HuH-7 (cell line): Measurements from ENCODE around the gene PLCB1.

Experiments used
- DNase-seq: peaks from one replicate; pipeline ENCODE4 v3.0.0; 2011; ENCODE audit warnings: low spot score

PLCB1 gene

DNA sequence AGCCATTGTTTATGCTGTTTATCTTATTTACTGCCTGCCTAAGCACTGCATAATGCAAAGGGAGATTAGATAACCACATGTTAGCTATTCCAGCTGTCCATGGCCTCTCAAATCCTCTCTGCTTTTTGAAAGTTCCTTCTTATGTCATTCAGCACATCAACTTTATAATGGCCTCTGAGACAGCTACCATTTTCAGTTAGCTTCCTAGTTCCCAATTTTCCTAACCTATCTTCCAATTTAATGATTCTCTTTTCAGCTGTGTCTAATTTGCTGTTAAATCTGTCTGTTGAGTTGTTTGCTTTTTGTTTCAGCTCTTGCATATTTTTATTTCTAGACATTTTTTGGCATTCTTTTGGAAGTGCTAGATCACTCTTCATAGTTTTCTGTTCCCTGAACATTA is 763.4 kb downstream of the PLCB1 start:
- no peak for DNase-seq

DNA sequence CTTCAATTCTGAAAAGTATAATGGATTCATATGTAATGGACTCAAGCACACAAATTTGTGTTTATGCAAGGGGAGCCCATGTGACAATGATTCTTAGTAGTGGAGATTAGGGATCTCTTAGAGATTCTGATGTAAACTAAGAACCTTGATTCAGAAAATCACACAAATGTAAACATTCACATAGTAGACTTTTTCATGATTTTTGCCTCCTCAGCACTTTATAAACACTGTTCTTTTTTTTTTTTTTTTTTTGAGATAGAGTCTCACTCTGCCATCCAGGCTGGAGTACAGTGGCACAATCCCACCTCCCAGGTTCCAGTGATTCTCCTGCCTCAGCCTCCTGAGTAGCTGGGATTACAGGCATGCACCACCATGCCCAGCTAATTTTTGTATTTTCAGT is 766.8 kb downstream of the PLCB1 start:
- DNase-seq = no peak

DNA sequence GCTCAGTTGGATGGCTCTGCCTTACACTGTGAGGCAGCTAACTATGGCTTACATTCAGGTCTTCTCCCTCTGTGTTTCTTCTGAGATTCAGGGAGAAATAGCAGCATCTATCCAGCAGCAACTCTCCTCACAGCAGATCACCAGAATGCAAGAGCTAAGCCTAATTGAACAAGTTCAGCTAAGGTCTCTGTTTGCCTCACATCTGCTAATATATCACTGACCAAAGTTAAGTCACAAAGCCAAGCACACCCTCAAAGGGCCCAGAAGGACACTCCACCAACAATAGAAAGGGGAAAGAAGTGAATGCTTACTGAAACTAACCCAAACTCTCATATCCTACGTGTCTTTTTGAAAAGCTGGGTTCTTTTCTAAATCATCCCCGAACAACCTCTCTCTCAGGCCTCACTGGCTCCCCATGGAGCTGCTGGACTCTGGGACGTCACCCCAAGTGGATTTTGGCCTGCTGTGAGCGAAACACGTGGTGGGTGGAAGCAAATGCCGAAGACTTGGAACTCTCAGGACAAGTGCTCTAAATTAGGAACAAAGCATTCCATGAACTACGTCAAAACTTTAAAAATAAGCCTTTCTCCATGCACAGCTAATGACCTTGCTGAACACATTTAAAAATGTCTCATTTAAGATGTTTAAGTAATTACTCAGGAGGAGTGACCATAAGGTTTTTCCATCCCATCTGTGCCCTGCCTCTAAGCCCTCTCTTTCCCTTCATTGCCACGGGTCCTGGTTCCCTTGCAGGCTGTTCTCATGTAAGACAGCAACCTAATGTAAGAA is 769.4 kb downstream of the PLCB1 start:
- no peak for DNase-seq

DNA sequence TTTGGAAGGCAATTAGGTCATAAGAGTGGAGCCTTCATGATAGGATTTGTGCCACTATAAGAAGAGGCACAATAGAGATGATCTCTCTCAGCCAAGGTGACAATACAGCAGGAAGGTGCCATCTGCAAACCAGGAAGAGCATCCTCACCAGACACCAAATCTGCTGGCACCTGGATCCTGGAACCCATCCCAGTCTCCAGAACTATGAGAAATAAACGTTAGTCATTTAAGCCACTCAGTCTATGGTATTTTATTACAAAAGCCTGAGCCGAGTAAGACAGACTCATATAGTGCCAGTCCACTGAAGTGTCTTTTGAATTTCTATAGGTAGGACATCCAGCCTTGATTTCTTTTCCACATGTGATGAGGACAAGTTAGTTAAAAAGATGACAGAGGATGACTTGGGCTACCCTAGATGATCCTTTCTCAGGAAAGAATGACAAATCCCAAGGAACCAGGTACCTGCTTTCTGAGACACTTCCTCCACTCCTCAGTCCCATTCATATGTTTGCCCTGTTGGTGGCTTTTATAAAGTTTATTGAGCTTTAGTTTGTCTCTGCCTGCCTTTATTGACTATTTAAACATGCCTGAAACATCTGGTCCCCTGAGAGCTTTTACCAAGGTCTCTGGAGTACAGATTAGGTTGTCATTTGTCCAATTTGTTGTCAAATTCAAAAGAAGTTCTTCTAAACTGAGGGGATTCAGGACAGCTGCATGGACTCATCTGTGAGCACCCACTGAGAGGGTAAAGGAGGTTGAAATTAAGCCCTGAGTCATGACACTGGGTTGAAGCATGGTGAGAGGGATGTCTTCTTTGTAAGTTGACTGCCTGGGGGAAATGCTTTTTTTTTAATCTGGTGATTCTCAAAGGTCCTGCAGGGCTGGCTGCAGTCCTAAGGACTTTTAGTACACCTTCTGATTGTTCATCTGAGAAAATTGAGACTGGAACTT is 771.9 kb downstream of the PLCB1 start:
- DNase-seq = no peak

DNA sequence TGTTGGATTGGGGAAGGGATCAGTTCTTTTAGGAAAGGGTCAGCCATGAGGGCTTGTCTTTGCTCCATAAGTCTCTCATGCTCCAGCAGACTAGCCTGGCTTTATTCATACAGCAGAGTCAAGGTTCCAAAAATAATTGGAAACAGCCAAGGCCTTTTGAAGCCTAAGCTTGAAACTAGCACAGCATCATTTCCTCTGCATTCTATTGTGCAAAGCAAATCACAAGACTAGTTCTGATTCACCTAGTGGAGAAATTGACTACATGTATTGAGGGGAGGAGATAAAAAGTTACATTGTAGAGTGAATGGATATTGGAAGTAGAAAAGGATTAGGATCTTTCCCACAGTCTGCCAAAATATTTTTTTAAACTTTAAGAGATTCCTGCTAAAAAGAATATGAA is 777.5 kb downstream of the PLCB1 start:
- DNase-seq = no peak

DNA sequence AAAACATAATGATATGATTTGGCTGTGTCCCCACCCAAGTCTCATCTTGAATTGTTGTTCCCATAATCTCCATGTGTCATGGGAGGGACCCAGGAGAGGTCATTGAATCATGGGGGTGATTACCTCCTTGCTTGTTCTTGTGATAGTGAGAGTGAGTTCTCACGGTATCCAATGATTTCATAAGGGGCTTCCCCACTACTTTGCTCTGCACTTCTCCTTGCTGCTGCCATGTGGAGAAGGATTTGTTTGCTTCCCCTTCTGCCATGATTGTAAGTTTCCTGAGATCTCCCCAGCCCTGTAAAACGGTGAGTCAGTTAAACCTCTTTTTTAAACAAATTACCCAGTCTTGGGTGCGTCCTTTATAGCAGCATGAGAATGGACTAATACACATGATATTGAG is 780.0 kb downstream of the PLCB1 start:
- DNase-seq = no peak

DNA sequence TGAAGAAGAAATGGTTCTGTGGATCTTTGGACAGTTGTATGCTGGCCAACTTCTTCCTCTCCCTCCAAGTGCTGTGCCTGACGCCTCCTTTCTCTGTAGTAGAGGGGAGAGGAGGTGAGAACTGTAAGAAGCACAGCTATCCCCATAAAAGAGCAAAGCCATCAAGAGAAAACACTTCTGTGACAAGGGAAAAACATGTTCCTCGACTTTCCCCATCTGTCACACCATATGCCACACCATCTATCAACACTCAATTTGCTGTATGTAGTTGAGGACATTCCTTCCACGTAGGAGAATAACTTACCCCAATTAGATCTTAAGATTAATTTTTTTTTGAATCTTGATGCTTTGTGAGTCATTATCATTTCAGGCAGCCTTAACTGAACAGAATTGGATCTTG is 780.7 kb downstream of the PLCB1 start:
- no peak for DNase-seq

DNA sequence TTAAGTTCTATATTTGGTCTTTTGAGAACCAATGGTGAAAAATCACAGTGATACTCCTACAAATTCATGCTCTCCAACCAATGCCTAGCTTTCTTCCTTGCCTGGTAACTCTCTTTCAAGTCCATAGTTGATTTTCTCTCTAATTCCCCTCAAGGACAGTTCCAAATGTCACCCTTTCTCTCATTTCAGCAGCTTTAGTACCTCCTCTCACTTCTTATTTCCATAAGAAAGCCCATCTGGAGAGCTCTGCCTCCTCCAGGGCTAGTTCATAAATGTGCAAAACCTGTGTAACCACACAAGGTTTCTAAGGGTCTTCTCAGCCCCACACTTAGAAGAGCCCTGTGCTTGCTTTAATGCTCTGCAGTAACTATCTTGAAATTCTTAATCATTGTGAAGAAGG is 781.4 kb downstream of the PLCB1 start:
- DNase-seq = no peak

DNA sequence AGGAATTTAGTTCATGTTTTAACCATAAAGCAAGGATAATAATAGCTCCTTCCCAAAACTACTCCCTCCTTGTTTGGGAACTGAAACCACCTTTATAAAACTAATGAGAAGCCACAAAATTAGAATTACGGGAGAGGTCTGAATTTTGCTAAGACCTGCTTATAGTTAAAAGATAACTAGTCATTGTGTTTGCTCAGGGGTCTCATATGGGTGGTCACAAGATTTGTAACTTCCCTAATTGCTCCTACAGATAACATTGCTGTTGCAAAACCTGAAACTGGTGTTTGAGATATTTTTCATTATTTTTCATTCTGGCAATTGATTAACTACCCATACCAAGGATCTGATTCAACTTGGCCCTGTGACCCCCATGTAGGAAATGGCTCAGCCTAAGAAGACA is 782.4 kb downstream of the PLCB1 start:
- no peak for DNase-seq

DNA sequence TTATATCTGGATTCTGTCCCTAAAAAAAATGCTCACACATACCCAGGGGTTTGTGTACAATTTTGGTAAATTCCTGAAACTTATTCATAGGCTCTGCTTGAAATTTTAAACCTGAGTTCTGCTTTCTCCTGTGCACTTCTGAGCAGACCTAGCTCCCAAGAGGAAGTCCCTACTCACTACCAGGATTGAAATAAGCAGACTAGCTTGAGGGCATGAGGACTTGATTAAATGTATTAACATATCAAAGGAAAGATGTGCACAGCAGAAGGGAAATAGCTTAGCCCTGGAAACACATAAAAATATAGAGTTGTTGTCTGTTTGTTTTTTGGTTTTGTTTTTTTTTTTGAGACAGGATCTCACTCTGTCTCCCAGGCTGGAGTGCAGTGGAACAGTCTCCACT is 785.0 kb downstream of the PLCB1 start:
- DNase-seq = no peak

DNA sequence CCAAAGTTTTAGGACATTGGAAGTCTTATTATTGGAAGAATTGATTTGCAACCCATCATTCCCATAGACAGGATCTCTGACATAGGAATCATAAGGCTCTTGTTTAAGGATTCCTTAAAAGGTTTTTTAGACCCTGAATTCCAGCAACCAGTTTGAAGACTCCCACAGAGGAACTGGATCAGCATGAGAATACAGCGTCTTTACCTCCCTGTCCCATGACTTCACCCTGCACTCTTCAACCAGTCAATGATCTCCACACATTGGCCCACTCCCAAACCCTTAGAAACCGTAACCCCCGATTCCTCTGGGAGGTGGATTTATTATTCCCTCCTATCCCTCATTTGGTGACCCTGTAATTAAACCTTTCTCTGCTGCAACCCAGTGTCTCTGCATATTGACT is 786.1 kb downstream of the PLCB1 start:
- no peak for DNase-seq

DNA sequence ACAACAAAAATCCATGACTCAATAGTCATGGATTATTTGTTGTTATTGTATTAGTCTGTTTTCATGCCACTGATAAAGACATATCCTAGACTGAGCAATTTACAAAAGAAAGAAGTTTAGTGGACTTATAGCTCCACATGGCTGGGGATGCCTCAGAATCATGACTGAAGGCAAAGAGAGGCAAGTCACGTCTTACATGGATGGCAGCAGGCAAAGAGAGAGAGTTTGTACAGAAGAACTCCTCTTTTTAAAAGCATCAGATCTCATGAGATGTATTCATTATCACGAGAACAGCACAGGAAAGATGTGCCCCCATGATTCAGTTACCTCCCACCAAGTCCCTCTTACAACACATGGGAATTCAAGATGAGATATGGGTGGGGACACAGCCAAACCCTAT is 792.5 kb downstream of the PLCB1 start:
- DNase-seq = no peak

DNA sequence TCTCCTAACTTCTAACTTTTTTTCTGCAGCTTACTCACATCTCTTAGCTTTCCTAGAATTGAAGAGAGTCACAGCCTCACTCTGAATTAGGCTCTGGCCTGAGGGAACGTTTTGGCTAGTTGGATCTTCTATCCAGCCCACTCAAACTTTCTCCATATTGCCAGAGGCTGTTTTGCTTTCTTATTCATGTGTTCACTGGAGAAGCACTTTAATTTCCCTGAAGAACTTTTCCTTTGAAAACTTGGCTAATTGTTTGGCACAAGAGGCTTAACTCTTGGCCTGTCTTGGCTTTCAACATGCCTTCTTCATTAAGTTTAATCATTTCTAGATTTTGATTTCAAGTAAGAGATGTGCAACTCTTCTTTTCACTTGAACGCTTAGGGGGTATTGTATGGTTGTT is 798.7 kb downstream of the PLCB1 start:
- no peak for DNase-seq

DNA sequence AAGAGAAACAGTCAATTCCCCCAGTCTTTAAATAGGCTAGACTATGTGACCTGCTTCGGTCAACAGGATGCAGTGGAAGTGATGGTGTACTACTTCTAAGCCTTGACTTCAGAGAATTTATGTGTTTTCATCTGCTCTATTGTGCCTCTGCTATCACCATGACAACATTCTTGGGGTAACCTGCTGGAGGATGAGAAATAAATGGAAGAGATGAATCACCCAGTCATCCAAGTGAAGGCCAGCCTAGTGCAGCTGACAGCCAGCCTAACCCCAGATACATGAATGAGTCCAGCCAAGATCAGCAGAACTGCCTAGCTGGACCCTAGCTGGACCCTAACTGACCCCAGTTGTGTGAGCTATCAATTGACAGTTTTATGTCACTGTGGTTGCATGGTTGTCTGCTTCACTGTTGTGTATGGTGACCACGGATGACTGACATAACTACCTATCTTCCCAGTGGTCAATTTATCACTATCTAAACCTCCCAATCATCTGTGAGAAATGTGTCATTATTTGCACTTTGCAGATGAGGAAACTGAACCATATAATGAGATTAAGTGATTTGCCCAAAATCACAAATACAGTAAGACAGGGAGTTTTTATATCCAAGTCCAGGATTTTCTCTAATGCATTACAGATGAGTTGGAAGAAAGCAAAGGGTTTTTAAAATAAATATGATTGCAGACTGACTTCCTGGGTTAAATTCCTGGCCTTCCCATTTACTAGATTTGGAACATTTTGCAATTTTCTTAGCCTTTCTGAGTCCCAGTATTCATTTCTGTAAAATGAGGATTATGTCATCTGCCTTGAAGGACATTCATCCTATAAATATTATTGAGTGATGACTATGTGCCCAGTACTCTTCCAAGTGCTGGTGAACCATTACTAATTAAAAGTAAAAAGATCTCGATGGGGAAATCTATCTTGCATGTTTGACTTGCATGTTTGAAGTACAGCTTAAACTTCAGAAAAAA is 800.4 kb downstream of the PLCB1 start:
- DNase-seq = no peak

DNA sequence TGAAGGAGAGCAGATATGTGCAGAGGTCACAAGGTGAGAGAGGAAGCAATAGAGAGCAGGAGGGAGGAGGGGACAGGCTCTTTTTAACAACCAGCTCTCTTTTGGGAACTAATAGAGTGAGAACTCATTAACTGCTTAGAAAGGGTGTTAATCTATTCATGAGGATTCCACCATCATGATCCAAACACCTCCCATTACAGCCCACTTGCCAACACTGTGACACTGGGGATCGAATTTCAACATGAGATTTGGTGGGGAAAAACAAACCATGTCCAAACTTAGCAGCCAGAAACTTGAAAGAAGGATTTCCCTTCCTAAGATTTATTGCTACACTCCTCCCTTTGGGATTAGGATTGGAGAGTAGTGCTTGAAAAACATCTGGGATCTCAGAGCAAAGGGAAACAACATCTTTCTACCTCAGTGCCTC is 801.3 kb downstream of the PLCB1 start:
- no peak for DNase-seq

DNA sequence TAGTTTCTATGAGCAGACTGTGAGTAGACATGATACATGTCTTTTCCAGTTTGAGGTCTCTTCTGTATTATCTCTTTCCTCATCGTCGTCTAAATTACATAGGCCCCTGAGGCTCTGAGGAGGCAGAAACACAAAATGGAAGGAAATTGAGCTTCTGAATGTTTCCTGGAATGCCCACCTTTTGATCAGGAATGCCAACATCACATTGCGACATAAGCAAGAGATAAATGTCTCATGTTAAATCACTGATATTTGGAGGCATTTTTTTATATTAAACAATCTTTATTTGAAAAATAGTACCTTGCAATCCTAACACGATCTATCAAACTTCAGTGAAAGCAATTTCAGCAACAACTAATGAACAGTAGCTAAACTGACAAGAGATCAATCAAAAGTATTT is 802.3 kb downstream of the PLCB1 start:
- no peak for DNase-seq
